HEK293 (cell line): ENCODE measurements around the gene WDR44.

Experiments used
- CTCF ChIP-seq: fragments of 450-650 bp; formaldehyde crosslinking; IDR thresholded peaks from 2 replicates; pipeline ENCODE4 v1.5.1; 2016; ENCODE audit warnings: missing biosample characterization, missing genetic modification characterization
- REST ChIP-seq: fragments of 450-650 bp; formaldehyde crosslinking; IDR thresholded peaks from 2 replicates; pipeline ENCODE4 v1.5.1; 2016; ENCODE audit warnings: missing biosample characterization, missing genetic modification characterization
- ZBTB21 ChIP-seq: fragments of 450-650 bp; formaldehyde crosslinking; IDR thresholded peaks from 2 replicates; pipeline ENCODE4 v1.5.1; 2017; ENCODE audit warnings: missing biosample characterization, missing genetic modification characterization
- ZNF830 ChIP-seq: fragments of 450-650 bp; IDR thresholded peaks from 2 replicates; pipeline ENCODE4 v1.5.0; 2018; ENCODE audit warnings: missing biosample characterization, missing genetic modification characterization, low read depth, mild to moderate bottlenecking, moderate library complexity

- TF ChIP-seq ZBTB21 (tag by site-specific recombination), result no peak
- no peak for TF ChIP-seq ZNF830 (tag by site-specific recombination)
- TF ChIP-seq REST (tag by site-specific recombination), result no peak
- TF ChIP-seq CTCF (tag by site-specific recombination), result no peak
Measured at GRCh38 chrX:118437283-118437682, 91.4 kb downstream of the WDR44 start.
